ENCODE measurements around the gene DNLZ. TPM values are rescaled to one million over a fixed set of nuclear protein-coding genes. Genes with fewer than 3 reads are reported as not detected.

DNLZ gene
- total and polyA plus RNA-seq, 9 of the 15 experiments (the other 6 are each of a cell fraction or from before 2014, with no cell fraction given): 0.17 to 44.6 (median 3.4) TPM

DNA sequence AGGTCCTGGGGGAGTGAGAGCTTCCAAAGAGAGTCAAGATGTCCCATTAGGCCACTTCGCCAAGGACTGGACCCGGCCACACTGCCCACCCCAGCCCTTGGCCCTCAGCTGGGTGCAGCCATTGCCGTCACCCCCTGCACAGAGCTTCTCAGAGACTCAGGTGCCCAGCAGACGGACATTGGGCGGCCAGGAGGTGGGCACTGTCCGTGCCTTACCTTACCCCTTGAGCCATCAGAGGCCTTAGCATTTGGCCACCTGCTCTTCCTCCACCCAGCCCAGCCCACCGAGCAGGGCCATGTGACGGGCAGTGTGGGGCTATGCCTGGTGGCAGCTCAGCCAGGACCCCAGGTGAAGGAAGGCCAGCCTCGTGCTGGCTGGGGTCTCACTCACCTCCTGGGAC is 3.3 kb upstream of the DNLZ start:
- CTCF ChIA-PET (ENCODE audit: low intra/inter-chr PET ratio): no interaction called here
- TF ChIP-seq, protein P1, sequence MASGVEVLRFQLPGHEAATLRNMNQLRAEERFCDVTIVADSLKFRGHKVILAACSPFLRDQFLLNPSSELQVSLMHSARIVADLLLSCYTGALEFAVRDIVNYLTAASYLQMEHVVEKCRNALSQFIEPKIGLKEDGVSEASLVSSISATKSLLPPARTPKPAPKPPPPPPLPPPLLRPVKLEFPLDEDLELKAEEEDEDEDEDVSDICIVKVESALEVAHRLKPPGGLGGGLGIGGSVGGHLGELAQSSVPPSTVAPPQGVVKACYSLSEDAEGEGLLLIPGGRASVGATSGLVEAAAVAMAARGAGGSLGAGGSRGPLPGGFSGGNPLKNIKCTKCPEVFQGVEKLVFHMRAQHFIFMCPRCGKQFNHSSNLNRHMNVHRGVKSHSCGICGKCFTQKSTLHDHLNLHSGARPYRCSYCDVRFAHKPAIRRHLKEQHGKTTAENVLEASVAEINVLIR (CRISPR knock-in tag; IDR thresholded peaks at IDR 0.05): no peak
- TF ChIP-seq U2AF2 (optimal IDR thresholded peaks at IDR 0.05; ENCODE audit: low read depth, low read length) (no peak), ZNF133 (CRISPR knock-in tag; IDR thresholded peaks at IDR 0.05) (no peak), MYC (IDR thresholded peaks at IDR 0.05; ENCODE audit: low read depth, low read length) (no peak), MYC (CRISPR knock-in tag; IDR thresholded peaks at IDR 0.05; ENCODE audit: borderline replicate concordance, low read depth) (no peak)
- in situ Hi-C loops (cut with MboI) (no loop called here), intact Hi-C loops (cut with micrococcal nuclease) (no loop called here)
- Histone ChIP-seq H3K4me2 (ENCODE audit: insufficient read depth, low read length) (no peak overlapping the region), H4K20me1 (replicated peaks; ENCODE audit: control insufficient read depth, insufficient read depth, low read length) (no peaks in the 10 kb centered on the region), H3K79me2 (ENCODE audit: control insufficient read depth, insufficient read depth, low read length) (peaks cover 3% of the 10 kb centered on the region), H2AFZ (ENCODE audit: low read depth, low read length) (no peak overlapping the region), H3K27me3 (ENCODE audit: control insufficient read depth in 2 of 2, insufficient read depth in 2 of 2, low read length in 2 of 2) (no peaks in the 10 kb centered on the region), H3K9me1 (ENCODE audit: control insufficient read depth, insufficient read depth, low read length) (no peaks in the 10 kb centered on the region), H3K27ac (ENCODE audit: extremely low read depth, low read depth, low read length) (no peak overlapping the region), H3K4me3 (no peak overlapping the region), H3K36me3 (ENCODE audit: control insufficient read depth, insufficient read depth, low read length) (peaks cover 59% of the 10 kb centered on the region; the same call in 2 of the 3 replicates), H3K9ac (ENCODE audit: insufficient read depth in 1 of 2, low read depth in 2 of 2, low read length in 2 of 2) (peak overlapping the region in 1 of 2 experiments; percentile 66; a peak in 2 of 4 replicates), H3K4me1 (replicated peaks in 1 of 2; ENCODE audit: control insufficient read depth in 2 of 2, insufficient read depth in 2 of 2, low read length in 2 of 2) (peaks cover 11 to 89% of the 10 kb centered on the region in 2 experiments), H3K9me3 (replicated peaks; ENCODE audit: control insufficient read depth, insufficient read depth, low read depth, low read length) (no peaks in the 10 kb centered on the region)
- no peak for ATAC-seq
- no TSS peak for BruUV-seq (replicated peaks)
- POLR2A ChIA-PET: interaction anchor here (1.0 to 1.2 kb wide), 4 partner anchors 7 to 32 kb away, joined by 3 to 8 read pairs (median 4); no protein-coding TSS in a partner anchor
- FAIRE-seq: no peak
- no peak for DNase-seq (ENCODE audit: extremely low read depth in 1 of 4, low spot score in 3 of 4)
- WGBS (ENCODE audit: insufficient coverage, low coverage, missing lambda C conversion rate): 96% methylated on average over 9 of the region's 9 CpGs

All from K562 (cell line).